Colonic mucosa (tissue), 4 donors: ENCODE data around the gene ACTL9. TPM values are rescaled to one million over a fixed set of nuclear protein-coding genes. Genes with fewer than 3 reads are reported as not detected.

Experiments
- DNase-seq: peaks from one replicate; pipeline ENCODE4 v3.0.0-alpha.2; 2020
- H3K27ac ChIP-seq: fragments of 200-600 bp; one replicate; pipeline ENCODE4 v1.8.0; 2021
- H3K27me3 ChIP-seq: fragments of 200-600 bp; one replicate; pipeline ENCODE4 v1.8.0; 2021
- H3K36me3 ChIP-seq: fragments of 200-600 bp; one replicate; pipeline ENCODE4 v1.8.0; 2021
- H3K4me1 ChIP-seq: fragments of 200-600 bp; one replicate; pipeline ENCODE4 v1.8.0; 2021; ENCODE audit warnings: mild to moderate bottlenecking
- H3K4me3 ChIP-seq: fragments of 200-600 bp; one replicate; pipeline ENCODE4 v1.8.0; 2021
- H3K9ac ChIP-seq, 2 donors: one replicate each; pipeline ENCODE4 v1.7.0; 2013; ENCODE audit warnings: control low read depth in 2 of 2, low read depth in 2 of 2, low read length in 2 of 2
- H3K9me3 ChIP-seq: fragments of 200-600 bp; one replicate; pipeline ENCODE4 v1.8.0; 2021
- intact Hi-C: fragments of 100-400 bp; cut with DNase I; formaldehyde crosslinking; loops from one replicate; pipeline ENCODE4 v1.14.1; 2022
- total RNA-seq, 2 donors: library from RNA; stranded (reverse); fragmentation: NEBNext Ultra II Directional in 1 of 2; extraction: Animal tissue kit (Norgen Biotek cat#: 25700) in 1 of 2; gene quantifications; one replicate each; pipeline ENCODE4 v1.2.1, GENCODE V29; 2021
- TF ChIP-seq, protein P1 (sequence below): fragments of 200-600 bp; IDR thresholded peaks from one replicate; pipeline ENCODE4 v1.8.0; 2022; ENCODE audit warnings: antibody characterized with exemption, mild to moderate bottlenecking
- donor health status: healthy.
- donor health status: DM: no; HTN: no; CAD: no.
- donor health status: DM: no; HTN: no; CAD: no.

The ACTL9 gene
- total RNA-seq, 2 donors from 2014 or later = not detected

DNA sequence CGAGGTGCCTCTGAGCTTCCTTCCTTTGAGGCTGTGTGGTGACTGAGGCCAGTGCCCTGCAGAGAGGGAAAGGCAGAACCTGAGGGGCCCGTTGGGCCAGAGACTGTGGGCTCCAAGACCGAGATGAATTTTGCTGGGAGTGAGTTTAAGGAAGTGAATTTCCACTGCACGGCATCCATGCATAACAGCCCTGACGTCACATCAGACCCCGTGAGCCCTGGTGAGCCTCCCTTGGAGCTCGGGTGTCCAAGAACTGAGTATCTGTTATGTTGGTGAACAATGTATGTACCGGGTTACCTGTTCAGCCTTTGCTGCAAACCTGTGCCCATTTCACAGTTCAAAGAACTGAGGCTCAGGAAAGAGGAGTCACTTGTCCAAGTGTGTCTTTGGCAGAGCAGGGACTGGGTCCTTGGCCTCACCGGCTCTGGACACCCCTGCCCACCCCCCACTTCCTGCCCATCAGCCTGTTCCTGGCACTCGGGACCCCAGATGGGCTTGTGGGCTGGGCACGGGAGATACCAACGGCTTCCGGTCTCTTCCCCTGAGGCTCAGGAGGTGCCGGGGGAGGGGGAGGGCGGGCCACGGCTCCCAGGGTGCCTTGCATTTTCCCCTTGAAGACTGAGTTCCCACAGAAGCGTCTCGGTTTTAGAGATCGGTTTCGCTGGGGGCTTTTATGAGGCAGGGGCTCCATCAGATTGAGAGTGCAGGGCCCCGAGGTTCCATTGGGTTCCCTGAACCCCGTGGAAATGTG, 34.5 kb downstream of the ACTL9 start:
- Histone ChIP-seq H3K27me3 (no peaks in the 10 kb centered on the region), H3K9ac (no peak overlapping the region), H3K27ac (no peak overlapping the region), H3K9me3 (no peaks in the 10 kb centered on the region), H3K4me3 (no peak overlapping the region), H3K4me1 (no peaks in the 10 kb centered on the region), H3K36me3 (no peaks in the 10 kb centered on the region)
- intact Hi-C loops = no loop called here
- TF ChIP-seq, protein P1, sequence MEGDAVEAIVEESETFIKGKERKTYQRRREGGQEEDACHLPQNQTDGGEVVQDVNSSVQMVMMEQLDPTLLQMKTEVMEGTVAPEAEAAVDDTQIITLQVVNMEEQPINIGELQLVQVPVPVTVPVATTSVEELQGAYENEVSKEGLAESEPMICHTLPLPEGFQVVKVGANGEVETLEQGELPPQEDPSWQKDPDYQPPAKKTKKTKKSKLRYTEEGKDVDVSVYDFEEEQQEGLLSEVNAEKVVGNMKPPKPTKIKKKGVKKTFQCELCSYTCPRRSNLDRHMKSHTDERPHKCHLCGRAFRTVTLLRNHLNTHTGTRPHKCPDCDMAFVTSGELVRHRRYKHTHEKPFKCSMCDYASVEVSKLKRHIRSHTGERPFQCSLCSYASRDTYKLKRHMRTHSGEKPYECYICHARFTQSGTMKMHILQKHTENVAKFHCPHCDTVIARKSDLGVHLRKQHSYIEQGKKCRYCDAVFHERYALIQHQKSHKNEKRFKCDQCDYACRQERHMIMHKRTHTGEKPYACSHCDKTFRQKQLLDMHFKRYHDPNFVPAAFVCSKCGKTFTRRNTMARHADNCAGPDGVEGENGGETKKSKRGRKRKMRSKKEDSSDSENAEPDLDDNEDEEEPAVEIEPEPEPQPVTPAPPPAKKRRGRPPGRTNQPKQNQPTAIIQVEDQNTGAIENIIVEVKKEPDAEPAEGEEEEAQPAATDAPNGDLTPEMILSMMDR = no peak
- no peak for DNase-seq

DNA sequence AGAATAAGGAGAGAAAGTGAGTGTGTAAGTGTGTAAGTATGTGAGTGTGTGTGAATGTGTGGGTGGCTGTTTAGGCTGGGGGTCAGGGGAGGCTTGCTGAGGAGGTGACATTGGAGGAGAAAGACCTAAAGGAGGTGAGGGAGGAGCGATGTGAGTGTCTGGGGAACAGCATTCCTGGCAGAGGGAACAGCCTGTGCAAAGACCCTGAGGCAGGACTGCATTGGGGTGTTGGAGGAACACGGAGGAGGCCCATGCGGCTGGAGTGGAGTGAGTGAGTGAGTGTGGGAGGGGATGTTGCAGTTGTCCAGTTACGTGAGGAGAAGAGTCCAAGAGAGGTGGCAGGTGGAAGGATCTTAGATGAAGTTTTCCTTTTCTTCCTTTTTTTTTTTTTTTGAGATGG, 36.3 kb downstream of the ACTL9 start:
- no peaks in the 10 kb centered on the region for H3K9me3 ChIP-seq
- intact Hi-C loops = no loop called here
- H3K36me3 ChIP-seq = no peaks in the 10 kb centered on the region
- H3K9ac ChIP-seq = no peak overlapping the region
- DNase-seq = no peak
- H3K4me1 ChIP-seq = no peaks in the 10 kb centered on the region
- no peak overlapping the region for H3K27ac ChIP-seq
- TF ChIP-seq, protein P1 = no peak
- no peaks in the 10 kb centered on the region for H3K27me3 ChIP-seq
- H3K4me3 ChIP-seq = no peak overlapping the region

DNA sequence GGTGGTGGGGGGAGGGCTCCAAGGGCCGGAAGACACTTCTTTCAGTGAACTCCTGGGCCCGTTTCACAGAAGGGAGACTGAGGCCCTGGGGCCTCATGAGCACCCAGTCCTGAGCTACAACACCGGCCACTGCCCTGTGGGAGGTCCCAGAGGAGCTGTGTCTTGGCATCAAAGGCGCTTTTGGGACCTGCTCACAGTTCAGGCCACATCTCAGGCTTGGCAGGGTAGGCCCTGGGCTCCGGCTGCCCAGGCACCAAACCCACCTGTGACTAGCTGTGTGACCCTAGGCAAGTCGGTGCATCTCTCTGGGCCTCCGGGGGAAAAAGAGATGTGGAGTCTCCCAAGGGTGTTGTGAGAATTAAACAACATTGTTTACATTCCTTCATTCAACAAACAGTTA, 38.7 kb downstream of the ACTL9 start:
- no peak for DNase-seq
- no peak overlapping the region for H3K4me3 ChIP-seq
- no peak overlapping the region for H3K27ac ChIP-seq
- no peaks in the 10 kb centered on the region for H3K36me3 ChIP-seq
- no peaks in the 10 kb centered on the region for H3K9me3 ChIP-seq
- H3K9ac ChIP-seq = peak overlapping the region in 1 of 2 donors; percentile 24
- TF ChIP-seq, protein P1 = no peak
- no peaks in the 10 kb centered on the region for H3K4me1 ChIP-seq
- intact Hi-C loops = no loop called here
- H3K27me3 ChIP-seq = no peaks in the 10 kb centered on the region

DNA sequence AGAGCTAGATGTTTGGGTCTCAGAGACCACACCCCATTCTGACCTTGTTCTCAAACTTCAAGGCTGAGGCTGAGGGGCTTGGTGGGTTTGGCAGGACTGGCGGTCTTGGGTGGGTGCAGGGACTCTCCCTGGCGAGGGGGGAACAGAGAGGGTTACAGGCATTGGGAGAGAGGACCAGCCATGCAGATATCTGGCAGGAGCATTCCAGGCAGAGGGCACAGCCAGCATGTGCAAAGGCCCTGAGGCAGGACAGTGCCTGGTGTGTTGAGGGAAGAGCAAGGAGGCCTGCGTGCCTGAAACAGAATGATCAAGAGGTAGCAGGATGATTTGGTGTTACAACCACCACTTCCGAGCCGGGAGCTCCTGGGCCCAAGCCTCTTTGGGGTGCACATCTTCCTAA, 40.7 kb downstream of the ACTL9 start:
- intact Hi-C loops = no loop called here
- Histone ChIP-seq H3K36me3 (no peaks in the 10 kb centered on the region), H3K27me3 (no peaks in the 10 kb centered on the region), H3K4me3 (no peak overlapping the region), H3K27ac (no peak overlapping the region), H3K9ac (no peak overlapping the region), H3K9me3 (no peaks in the 10 kb centered on the region), H3K4me1 (no peaks in the 10 kb centered on the region)
- DNase-seq = no peak
- TF ChIP-seq, protein P1 = no peak

DNA sequence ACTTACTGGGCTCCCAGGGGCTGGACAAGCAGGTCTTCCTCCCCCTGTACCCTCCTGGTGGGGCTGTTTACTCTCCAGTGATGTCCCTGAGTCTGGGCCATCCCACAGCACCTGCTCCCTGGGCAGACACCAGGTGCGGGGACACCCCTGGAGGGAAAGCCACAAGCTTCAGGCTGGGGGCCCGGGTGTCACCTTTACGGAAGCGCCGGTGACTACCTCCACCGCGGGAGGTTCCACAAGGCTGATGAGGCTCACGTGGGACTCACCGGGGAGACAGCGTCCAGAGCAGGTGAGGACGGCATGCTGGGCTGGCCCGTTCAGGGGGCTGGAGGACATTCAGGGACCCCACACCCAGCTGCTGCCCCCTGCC, 43.3 kb downstream of the ACTL9 start:
- Histone ChIP-seq H3K9me3 (no peaks in the 10 kb centered on the region), H3K27ac (no peak overlapping the region), H3K4me3 (no peak overlapping the region), H3K27me3 (no peaks in the 10 kb centered on the region), H3K4me1 (no peaks in the 10 kb centered on the region), H3K36me3 (no peaks in the 10 kb centered on the region), H3K9ac (no peak overlapping the region)
- TF ChIP-seq, protein P1 = no peak
- intact Hi-C loops = loop anchor here (1.0 kb wide), 1 partner anchor 424 kb away; no protein-coding TSS in a partner anchor
- DNase-seq = no peak
